Brain microvascular endothelial cell (primary cell): Measurements from ENCODE around the gene RNF115.

Experiments used
- DNase-seq: peaks from one replicate; pipeline ENCODE4 v3.0.0-alpha.2; 2020
- H3K27ac ChIP-seq: fragments of 250-450 bp; sonication (Bioruptor Pico); 2 replicates; pipeline ENCODE4 v1.5.1; 2020; ENCODE audit warnings: mild to moderate bottlenecking, moderate library complexity
- H3K27me3 ChIP-seq: fragments of 250-450 bp; sonication (Bioruptor Pico); replicated peaks from 2 replicates; pipeline ENCODE4 v1.5.1; 2020; ENCODE audit warnings: mild to moderate bottlenecking
- H3K36me3 ChIP-seq: fragments of 250-450 bp; sonication (Bioruptor Pico); replicated peaks from 2 replicates; pipeline ENCODE4 v1.5.1; 2020; ENCODE audit warnings: mild to moderate bottlenecking
- H3K4me3 ChIP-seq: 2 replicates; pipeline ENCODE4 v1.5.1; 2011; ENCODE audit warnings: low read depth, mild to moderate bottlenecking, control low read depth, low read length, moderate library complexity
- in situ Hi-C: cut with HindIII; loops from 2 replicates; pipeline ENCODE4 v1.10.0; 2017; ENCODE audit warnings: low sequenced_read_pairs, low pct_ligation_motif_present
- TF ChIP-seq, protein P1 (sequence below): IDR thresholded peaks from 2 replicates; pipeline ENCODE4 v1.5.1; 2011; ENCODE audit warnings: low read depth, mild to moderate bottlenecking, moderate library complexity, low read length, control low read depth, inconsistent platforms; ENCODE audit errors: missing control alignments

The RNF115 gene

GRCh38 chr1:145708063-145708462, 115.8 kb downstream of the RNF115 start:
- no peak overlapping the region for H3K27ac ChIP-seq
- H3K27me3 ChIP-seq: no peaks in the 10 kb centered on the region
- DNase-seq: no peak
- TF ChIP-seq, protein P1, sequence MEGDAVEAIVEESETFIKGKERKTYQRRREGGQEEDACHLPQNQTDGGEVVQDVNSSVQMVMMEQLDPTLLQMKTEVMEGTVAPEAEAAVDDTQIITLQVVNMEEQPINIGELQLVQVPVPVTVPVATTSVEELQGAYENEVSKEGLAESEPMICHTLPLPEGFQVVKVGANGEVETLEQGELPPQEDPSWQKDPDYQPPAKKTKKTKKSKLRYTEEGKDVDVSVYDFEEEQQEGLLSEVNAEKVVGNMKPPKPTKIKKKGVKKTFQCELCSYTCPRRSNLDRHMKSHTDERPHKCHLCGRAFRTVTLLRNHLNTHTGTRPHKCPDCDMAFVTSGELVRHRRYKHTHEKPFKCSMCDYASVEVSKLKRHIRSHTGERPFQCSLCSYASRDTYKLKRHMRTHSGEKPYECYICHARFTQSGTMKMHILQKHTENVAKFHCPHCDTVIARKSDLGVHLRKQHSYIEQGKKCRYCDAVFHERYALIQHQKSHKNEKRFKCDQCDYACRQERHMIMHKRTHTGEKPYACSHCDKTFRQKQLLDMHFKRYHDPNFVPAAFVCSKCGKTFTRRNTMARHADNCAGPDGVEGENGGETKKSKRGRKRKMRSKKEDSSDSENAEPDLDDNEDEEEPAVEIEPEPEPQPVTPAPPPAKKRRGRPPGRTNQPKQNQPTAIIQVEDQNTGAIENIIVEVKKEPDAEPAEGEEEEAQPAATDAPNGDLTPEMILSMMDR: no peak
- no peaks in the 10 kb centered on the region for H3K36me3 ChIP-seq
- no peak overlapping the region for H3K4me3 ChIP-seq
- in situ Hi-C loops: no loop called here

DNA sequence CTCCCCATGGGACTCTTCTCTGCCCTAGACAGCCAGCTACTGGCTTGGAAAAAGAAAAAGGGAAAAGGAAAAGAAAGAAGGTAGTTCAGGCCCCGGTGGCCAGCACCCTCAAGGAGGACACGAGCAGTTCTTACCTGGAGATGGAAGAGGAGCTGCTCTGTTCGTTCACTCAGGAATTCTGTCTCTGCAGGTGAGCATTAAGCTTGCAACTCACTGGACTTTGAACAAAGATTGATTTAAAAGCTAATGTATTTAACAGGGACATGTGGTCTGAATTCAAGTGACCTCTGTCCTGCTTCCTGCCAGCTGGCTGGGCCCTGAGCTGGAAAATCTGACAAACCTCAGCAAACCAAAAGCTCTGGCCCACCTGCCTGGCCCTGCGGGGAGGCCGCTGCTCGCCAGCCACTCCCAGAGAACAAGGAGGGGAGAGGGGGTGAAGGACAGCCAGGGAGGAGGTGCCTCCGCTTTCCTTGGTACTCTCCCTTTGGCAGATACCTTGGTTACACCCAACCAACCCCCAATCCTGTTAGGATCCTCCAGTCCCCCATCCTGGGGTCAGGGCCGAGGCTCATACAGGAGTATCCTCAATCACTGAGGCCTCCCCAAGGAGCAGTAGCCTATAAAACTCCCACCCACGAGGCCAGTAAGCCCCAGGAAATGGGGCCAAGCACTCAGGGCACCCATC, 116.6 kb downstream of the RNF115 start, which contains the start of gene PDZK1:
Gene PDZK1, minus strand, starts transcription at position 186 of the 685 bp plus-strand sequence. CDS start 19,347 bp downstream, outside the sequence.
- TF ChIP-seq, protein P1: no peak
- no peak within 1 kb of the TSS for H3K4me3 ChIP-seq
- no peak within 1 kb of the TSS for H3K27ac ChIP-seq
- no peaks in the 10 kb centered on the region for H3K27me3 ChIP-seq
- DNase-seq: no peak
- no peaks in the 10 kb centered on the region for H3K36me3 ChIP-seq
- in situ Hi-C loops: no loop called here

GRCh38 chr1:145706086-145706664, 117.7 kb downstream of the RNF115 start:
- in situ Hi-C loops: no loop called here

GRCh38 chr1:145705622-145706021, 118.3 kb downstream of the RNF115 start:
- TF ChIP-seq, protein P1: no peak
- Histone ChIP-seq H3K36me3 (no peaks in the 10 kb centered on the region), H3K4me3 (no peak overlapping the region), H3K27ac (no peak overlapping the region), H3K27me3 (no peaks in the 10 kb centered on the region)
- no peak for DNase-seq
- in situ Hi-C loops: no loop called here

More at GRCh38 chr1:145706086-145706664, 117.7 kb downstream of the RNF115 start:
- Histone ChIP-seq H3K4me3 (no peak overlapping the region), H3K27me3 (no peaks in the 10 kb centered on the region), H3K27ac (no peak overlapping the region), H3K36me3 (no peaks in the 10 kb centered on the region)
- DNase-seq: peak; percentile 51
- TF ChIP-seq, protein P1: no peak

DNA sequence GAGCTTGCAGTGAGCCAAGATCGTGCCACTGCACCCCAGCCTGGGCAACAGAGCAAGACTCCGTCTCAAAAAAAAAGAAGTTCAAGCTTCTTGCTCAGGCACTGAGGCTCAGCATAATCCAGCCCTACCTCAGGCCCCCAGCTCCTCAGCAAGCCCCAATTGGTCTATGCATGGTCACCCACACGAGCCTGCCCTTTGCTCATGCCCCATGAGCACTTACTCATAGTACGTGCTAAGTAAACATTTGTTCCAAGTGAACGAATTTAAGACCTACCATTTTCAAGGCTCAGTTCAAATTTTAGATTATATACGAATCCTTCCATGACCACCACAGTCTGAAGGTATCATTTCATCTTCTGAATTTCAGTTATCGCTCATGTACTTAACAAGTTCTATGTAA, 121.1 kb downstream of the RNF115 start:
- Histone ChIP-seq H3K4me3 (no peak overlapping the region), H3K27ac (no peak overlapping the region), H3K36me3 (no peaks in the 10 kb centered on the region), H3K27me3 (no peaks in the 10 kb centered on the region)
- TF ChIP-seq, protein P1: no peak
- DNase-seq: no peak
- in situ Hi-C loops: no loop called here

GRCh38 chr1:145702052-145702451, 121.8 kb downstream of the RNF115 start:
- in situ Hi-C loops: no loop called here
- H3K4me3 ChIP-seq: no peak overlapping the region
- no peak overlapping the region for H3K27ac ChIP-seq
- H3K27me3 ChIP-seq: no peaks in the 10 kb centered on the region
- H3K36me3 ChIP-seq: no peaks in the 10 kb centered on the region
- TF ChIP-seq, protein P1: no peak
- no peak for DNase-seq
